Neutrophil (primary cell): ENCODE results near the gene CRYBG1.

Source experiments
- H3K27ac ChIP-seq: fragments of 200-600 bp; sonication (generic); 2 replicates; pipeline ENCODE4 v1.5.1; 2016; ENCODE audit warnings: mild to moderate bottlenecking, moderate library complexity
- H3K27me3 ChIP-seq: fragments of 200-600 bp; sonication (generic); 2 replicates; pipeline ENCODE4 v1.6.0; 2016; ENCODE audit warnings: mild to moderate bottlenecking
- H3K36me3 ChIP-seq: fragments of 200-600 bp; sonication (generic); 2 replicates; pipeline ENCODE4 v1.5.1; 2017
- H3K4me1 ChIP-seq, 2 experiments: fragments of 200-600 bp in 1 of 2; sonication (generic) in 1 of 2; 1 replicate in 1 of 2; 2 replicates in 1 of 2; pipeline versions ENCODE4 v1.5.1 to v1.6.1; 2013 to 2016; ENCODE audit warnings: low read depth in 1 of 2, low read length in 1 of 2, mild to moderate bottlenecking in 1 of 2, moderate library complexity in 1 of 2; ENCODE audit not compliant: control insufficient read depth in 1 of 2, insufficient read depth in 1 of 2
- H3K4me3 ChIP-seq, 2 experiments: fragments of 200-600 bp in 1 of 2; sonication (generic) in 1 of 2; 1 replicate in 1 of 2; 2 replicates in 1 of 2; pipeline ENCODE4 v1.5.1; 2013 to 2016; ENCODE audit warnings: low read depth in 1 of 2, low read length in 1 of 2, mild to moderate bottlenecking in 1 of 2, moderate library complexity in 1 of 2
- H3K9me3 ChIP-seq: fragments of 200-600 bp; sonication (generic); 2 replicates; pipeline ENCODE4 v1.5.1; 2016
- TF ChIP-seq, protein P1 (sequence below): fragments of 200-600 bp; sonication (generic); IDR thresholded peaks from 2 replicates; pipeline ENCODE4 v1.5.1; 2016; ENCODE audit warnings: antibody characterized with exemption

CRYBG1 gene

DNA sequence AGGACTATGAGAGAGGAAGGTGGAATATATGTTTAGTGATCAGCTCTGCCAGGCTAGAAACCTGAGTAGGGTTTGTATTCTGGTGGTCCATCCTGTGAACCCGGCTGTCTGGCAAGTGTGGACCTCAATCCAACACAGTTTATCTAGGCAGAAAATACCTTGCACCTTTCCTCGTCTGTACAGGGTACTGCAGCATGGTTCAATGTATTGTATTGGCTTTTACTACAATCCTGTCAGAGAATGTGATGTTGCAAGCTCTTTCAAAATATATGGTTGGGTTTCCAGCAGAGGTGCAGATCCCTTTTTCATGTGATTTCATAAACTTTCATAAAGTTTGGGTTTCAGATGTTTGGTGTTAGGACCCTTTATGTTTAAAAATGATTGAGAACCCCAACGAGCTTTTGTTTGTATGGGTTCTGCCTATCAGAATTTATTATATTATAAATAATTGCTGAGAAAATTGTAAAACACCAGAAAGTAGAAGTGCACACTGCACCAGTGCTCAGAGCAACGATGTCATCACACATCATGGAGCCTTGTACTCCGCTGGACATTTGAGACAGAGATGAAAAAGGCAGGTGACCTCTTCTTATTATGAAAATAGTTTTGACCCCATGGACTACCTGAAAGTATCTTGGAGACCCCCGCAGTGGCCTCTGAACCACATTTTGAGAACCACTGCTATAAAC lies 162.2 kb downstream of the CRYBG1 start:
- TF ChIP-seq, protein P1, sequence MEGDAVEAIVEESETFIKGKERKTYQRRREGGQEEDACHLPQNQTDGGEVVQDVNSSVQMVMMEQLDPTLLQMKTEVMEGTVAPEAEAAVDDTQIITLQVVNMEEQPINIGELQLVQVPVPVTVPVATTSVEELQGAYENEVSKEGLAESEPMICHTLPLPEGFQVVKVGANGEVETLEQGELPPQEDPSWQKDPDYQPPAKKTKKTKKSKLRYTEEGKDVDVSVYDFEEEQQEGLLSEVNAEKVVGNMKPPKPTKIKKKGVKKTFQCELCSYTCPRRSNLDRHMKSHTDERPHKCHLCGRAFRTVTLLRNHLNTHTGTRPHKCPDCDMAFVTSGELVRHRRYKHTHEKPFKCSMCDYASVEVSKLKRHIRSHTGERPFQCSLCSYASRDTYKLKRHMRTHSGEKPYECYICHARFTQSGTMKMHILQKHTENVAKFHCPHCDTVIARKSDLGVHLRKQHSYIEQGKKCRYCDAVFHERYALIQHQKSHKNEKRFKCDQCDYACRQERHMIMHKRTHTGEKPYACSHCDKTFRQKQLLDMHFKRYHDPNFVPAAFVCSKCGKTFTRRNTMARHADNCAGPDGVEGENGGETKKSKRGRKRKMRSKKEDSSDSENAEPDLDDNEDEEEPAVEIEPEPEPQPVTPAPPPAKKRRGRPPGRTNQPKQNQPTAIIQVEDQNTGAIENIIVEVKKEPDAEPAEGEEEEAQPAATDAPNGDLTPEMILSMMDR = no peak

DNA sequence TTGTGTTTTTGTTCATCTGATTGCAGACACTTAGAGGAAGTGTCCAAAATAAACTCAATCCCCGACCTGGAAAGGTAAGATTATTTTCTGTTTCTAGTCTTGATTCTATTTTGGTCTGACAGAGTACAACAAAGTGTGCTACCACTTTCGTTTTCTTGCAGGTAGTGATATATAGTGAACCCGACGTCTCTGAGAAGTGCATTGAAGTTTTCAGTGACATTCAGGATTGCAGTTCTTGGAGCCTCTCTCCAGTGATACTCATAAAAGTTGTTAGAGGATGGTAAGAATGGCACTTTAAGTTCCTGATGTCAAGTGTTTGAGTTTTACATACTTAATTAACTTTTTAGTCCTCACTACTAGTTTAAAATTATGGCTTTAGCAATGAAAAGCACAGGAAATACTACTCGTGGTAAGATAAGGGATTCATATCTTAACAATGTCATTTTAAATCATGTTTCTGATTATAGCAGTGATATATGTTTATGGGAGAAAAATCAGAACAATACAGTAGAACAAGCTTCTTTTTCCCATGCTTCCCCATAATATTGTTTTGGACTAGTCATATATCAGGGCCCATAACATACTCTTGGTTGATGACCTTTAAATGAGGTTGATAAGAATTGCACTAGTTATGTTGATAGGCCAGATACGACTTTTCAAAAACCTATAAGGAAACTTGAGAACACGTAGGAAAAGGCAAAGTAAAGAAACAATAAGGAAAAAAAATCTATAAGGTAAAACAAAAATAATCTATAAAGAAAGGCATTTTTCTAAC lies 164.8 kb downstream of the CRYBG1 start:
- Histone ChIP-seq H3K36me3 (peaks cover 46% of the 10 kb centered on the region), H3K27me3 (no peaks in the 10 kb centered on the region), H3K4me1 (peaks cover 51 to 52% of the 10 kb centered on the region in 2 experiments), H3K4me3 (peak overlapping the region in 1 of 2 experiments; percentile 59), H3K27ac (peak overlapping the region; percentile 92), H3K9me3 (no peaks in the 10 kb centered on the region)
- TF ChIP-seq, protein P1 = no peak

More for the DNA sequence above, 162.2 kb downstream of the CRYBG1 start:
- Histone ChIP-seq H3K36me3 (peaks cover 20% of the 10 kb centered on the region), H3K4me3 (peak overlapping the region; percentile 57 to 59), H3K27me3 (no peaks in the 10 kb centered on the region), H3K27ac (peak overlapping the region; percentile 92), H3K9me3 (no peaks in the 10 kb centered on the region), H3K4me1 (peaks cover 77% of the 10 kb centered on the region in 2 experiments)

DNA sequence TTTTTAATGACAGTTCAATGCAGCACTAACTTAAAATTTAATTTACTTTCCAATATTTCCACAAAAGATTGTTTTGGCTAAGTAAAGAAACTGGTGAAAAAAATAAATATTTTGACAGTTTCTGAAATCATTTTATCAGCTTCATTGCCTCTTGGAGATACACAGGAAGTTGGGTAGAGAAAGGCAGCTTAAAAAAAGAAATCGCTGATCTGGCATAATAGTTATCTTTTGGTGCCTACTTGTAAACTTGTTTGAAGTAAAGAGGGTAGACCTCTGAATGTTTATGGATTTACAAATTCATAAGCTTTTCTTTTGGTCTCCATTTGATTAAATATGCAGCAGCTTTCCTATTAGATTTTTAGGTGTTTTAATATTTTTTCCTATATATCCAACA lies 165.4 kb downstream of the CRYBG1 start:
- no peak overlapping the region for H3K4me3 ChIP-seq
- no peak overlapping the region for H3K27ac ChIP-seq
- peaks cover 46% of the 10 kb centered on the region in 2 experiments for H3K4me1 ChIP-seq
- TF ChIP-seq, protein P1 = no peak
- H3K36me3 ChIP-seq = peaks cover 52% of the 10 kb centered on the region
- H3K9me3 ChIP-seq = no peaks in the 10 kb centered on the region
- no peaks in the 10 kb centered on the region for H3K27me3 ChIP-seq

DNA sequence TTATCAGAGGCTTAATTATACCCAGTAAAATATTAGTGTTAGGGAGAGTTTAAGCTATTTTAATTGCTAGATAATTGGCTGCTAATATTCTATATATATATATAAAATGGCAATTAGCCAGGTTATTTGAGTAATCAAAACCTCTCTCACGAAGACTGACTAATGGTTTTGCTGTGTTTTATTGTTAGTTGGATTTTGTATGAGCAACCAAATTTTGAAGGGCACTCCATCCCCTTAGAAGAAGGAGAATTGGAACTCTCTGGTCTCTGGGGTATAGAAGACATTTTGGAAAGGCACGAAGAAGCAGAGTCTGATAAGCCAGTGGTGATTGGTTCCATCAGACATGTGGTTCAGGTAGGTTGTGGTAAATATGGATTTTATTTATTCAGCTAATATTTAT lies 166.6 kb downstream of the CRYBG1 start:
- no peak overlapping the region for H3K4me3 ChIP-seq
- TF ChIP-seq, protein P1 = no peak

DNA sequence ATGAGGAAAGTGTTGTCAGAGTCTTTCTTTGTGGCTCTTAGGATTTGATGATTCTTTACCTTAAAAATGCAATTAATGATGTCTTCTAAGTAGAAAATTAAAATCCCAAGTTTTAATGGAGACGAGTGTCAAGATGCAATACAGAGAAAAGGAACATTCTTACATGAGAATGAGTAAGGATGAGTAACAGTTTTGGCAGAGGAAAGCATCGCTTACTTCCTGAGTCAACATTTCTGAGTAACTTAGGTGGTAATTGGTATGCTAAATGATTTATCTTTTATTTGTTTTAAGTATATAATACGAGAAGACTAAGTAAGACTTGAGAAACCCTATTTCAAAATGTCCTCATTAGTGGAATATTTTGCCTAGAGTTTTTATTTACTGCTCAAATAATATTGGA lies 167.5 kb downstream of the CRYBG1 start:
- H3K36me3 ChIP-seq = peaks cover 63% of the 10 kb centered on the region
- H3K9me3 ChIP-seq = no peaks in the 10 kb centered on the region
- no peaks in the 10 kb centered on the region for H3K27me3 ChIP-seq
- peaks cover 29 to 36% of the 10 kb centered on the region in 2 experiments for H3K4me1 ChIP-seq
- TF ChIP-seq, protein P1 = no peak
- no peak overlapping the region for H3K4me3 ChIP-seq
- no peak overlapping the region for H3K27ac ChIP-seq

More for the DNA sequence above, 166.6 kb downstream of the CRYBG1 start:
- Histone ChIP-seq H3K27ac (no peak overlapping the region), H3K36me3 (peaks cover 63% of the 10 kb centered on the region), H3K4me1 (peaks cover 33 to 34% of the 10 kb centered on the region in 2 experiments), H3K9me3 (no peaks in the 10 kb centered on the region), H3K27me3 (no peaks in the 10 kb centered on the region)
